Endodermal cell (in vitro differentiated cells): ENCODE data around the gene OR52K2. TPM values are rescaled to one million over a fixed set of nuclear protein-coding genes. Genes with fewer than 3 reads are reported as not detected.

Experiments used
- DNase-seq: peaks from one replicate; pipeline ENCODE4 v3.0.0-alpha.2; 2017
- H3K27ac ChIP-seq: 2 replicates; pipeline ENCODE4 v1.5.1; 2013; ENCODE audit warnings: mild to moderate bottlenecking, low read depth, low read length, moderate library complexity
- H3K27me3 ChIP-seq: 2 replicates; pipeline ENCODE4 v1.6.1; 2013; ENCODE audit warnings: mild to moderate bottlenecking, low read length, moderate library complexity; ENCODE audit not compliant: insufficient read depth, control insufficient read depth, poor library complexity, severe bottlenecking
- H3K36me3 ChIP-seq: 2 replicates; pipeline ENCODE4 v1.7.0; 2013; ENCODE audit warnings: mild to moderate bottlenecking, low read length, moderate library complexity; ENCODE audit not compliant: control insufficient read depth, insufficient read depth
- H3K4me1 ChIP-seq: one replicate; pipeline ENCODE4 v1.7.0; 2013; ENCODE audit warnings: low read length; ENCODE audit not compliant: control insufficient read depth, insufficient read depth
- H3K4me3 ChIP-seq: 2 replicates; pipeline ENCODE4 v1.5.1; 2013; ENCODE audit warnings: mild to moderate bottlenecking, low read length, moderate library complexity
- H3K9ac ChIP-seq: 2 replicates; pipeline ENCODE4 v1.6.1; 2013; ENCODE audit warnings: mild to moderate bottlenecking, low read length, moderate library complexity; ENCODE audit not compliant: poor library complexity, severe bottlenecking; ENCODE audit errors: extremely low read depth
- H3K9me3 ChIP-seq: 2 replicates; pipeline ENCODE4 v1.6.1; 2013; ENCODE audit warnings: mild to moderate bottlenecking, low read length, moderate library complexity; ENCODE audit not compliant: control insufficient read depth
- H3K27ac Mint-ChIP-seq: 2 replicates; pipeline ENCODE4 v1.8.0; 2020; ENCODE audit warnings: mixed read lengths
- H3K27me3 Mint-ChIP-seq: 2 replicates; pipeline ENCODE4 v1.8.0; 2021; ENCODE audit warnings: mild to moderate bottlenecking, mixed read lengths; ENCODE audit not compliant: insufficient read depth
- H3K36me3 Mint-ChIP-seq: 2 replicates; pipeline ENCODE4 v1.8.0; 2020; ENCODE audit warnings: low read depth, mixed read lengths
- H3K4me1 Mint-ChIP-seq: 2 replicates; pipeline ENCODE4 v1.8.0; 2020; ENCODE audit warnings: mixed read lengths
- H3K4me3 Mint-ChIP-seq: 2 replicates; pipeline ENCODE4 v1.8.0; 2020; ENCODE audit warnings: mild to moderate bottlenecking, moderate library complexity, mixed read lengths
- H3K9me3 Mint-ChIP-seq: 2 replicates; pipeline ENCODE4 v1.8.0; 2020; ENCODE audit warnings: mild to moderate bottlenecking, mixed read lengths
- CTCF ChIP-seq: fragments of 200-600 bp; sonication (generic); conservative IDR thresholded peaks from 2 replicates; pipeline ENCODE4 v1.5.0; 2021; ENCODE audit warnings: antibody characterized with exemption, mild to moderate bottlenecking
- WGBS, 2 experiments: methylation state at CpG; one replicate each; pipeline versions ENCODE4 v1.1.5 to v1.1.7; 2013; ENCODE audit warnings: missing lambda C conversion rate in 2 of 2, mixed read lengths in 1 of 2; ENCODE audit not compliant: insufficient coverage in 1 of 2, insufficient read length in 1 of 2; 5-methylcytosine and 5-hydroxymethylcytosine counted together
- total RNA-seq, 2 donors: library from RNA; stranded (reverse); fragmentation: NEBNext Ultra II Directional in 1 of 2; extraction: Animal tissue kit (Norgen Biotek cat#: 25700) in 1 of 2; gene quantifications; 2 replicates in 1 of 2; 3 replicates in 1 of 2; pipeline ENCODE4 v1.2.1, GENCODE V29; 2021

The OR52K2 gene
- total RNA-seq, 2 donors from 2014 or later = not detected

DNA sequence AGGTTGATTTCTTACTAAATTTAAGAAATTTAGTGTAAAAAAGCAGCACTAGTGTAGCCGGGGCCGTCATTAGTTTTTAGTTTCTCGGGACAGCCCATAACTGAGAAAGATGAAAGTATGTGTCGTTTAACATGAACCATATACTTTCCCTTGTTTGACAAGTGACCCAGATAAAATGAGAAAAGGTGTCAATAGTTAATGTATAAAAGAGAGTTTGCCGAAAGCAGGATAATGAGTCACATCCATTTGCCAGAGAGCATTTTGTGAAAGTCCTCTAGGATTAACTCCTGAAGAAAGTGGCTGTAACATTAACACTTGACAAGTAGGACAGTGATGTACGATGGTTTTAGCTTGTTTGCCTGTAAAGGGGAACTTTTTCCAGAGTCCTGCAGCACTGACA lies 46.9 kb downstream of the OR52K2 start:
- 88 to 93% methylated on average over 6 of the region's 6 CpGs for WGBS, 2 experiments
- H3K36me3 Mint-ChIP-seq = no peaks in the 10 kb centered on the region
- Histone ChIP-seq H3K27ac (no peak overlapping the region), H3K4me1 (no peaks in the 10 kb centered on the region), H3K9ac (no peak overlapping the region), H3K27me3 (peaks cover 6% of the 10 kb centered on the region), H3K36me3 (no peaks in the 10 kb centered on the region), H3K9me3 (peaks cover 6% of the 10 kb centered on the region), H3K4me3 (no peak overlapping the region)
- H3K4me3 Mint-ChIP-seq = no peak overlapping the region
- no peaks in the 10 kb centered on the region for H3K4me1 Mint-ChIP-seq
- no peak overlapping the region for H3K27ac Mint-ChIP-seq
- DNase-seq = no peak
- no peak for TF ChIP-seq CTCF
- peaks cover 2% of the 10 kb centered on the region for H3K27me3 Mint-ChIP-seq
- peaks cover 3% of the 10 kb centered on the region for H3K9me3 Mint-ChIP-seq

DNA sequence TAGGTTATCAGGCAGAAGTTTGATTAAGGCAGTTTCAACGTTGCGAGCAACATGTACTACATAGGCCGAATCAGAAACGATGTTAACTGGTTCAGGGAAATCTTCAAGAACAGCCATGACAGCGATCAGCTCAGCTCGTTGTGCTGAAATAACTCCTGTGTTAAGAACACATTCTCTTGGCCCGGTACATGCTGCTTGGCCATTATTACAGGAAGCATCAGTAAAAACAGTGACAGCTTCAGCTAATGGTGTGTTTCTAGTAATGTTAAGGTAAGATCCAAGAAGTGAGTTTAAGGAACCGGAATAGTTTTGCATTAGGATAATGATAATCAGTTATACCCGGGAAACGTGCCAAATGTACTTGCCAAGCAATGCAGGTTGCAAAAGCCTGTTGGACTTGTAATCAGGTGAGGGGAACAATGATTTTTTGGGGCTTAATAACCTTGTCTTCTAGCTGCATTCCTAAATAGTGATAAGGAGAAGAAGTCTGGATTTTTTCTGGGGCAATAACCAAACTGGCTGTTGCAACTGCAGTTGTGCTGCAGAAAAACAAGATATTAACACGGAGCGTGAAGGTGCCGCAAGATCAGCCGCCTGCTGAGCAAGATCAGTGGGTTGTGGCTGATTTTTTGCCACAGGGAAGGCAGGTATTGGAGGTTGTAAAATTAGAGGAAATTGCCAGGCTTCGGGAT lies 47.6 kb downstream of the OR52K2 start:
- no peak for DNase-seq
- Histone ChIP-seq H3K9ac (no peak overlapping the region), H3K27me3 (peaks cover 6% of the 10 kb centered on the region), H3K27ac (no peak overlapping the region), H3K36me3 (no peaks in the 10 kb centered on the region), H3K4me3 (no peak overlapping the region), H3K9me3 (peaks cover 2% of the 10 kb centered on the region), H3K4me1 (no peaks in the 10 kb centered on the region)
- Mint-ChIP-seq H3K27me3 (peaks cover 2% of the 10 kb centered on the region), H3K36me3 (no peaks in the 10 kb centered on the region), H3K4me1 (no peaks in the 10 kb centered on the region), H3K27ac (no peak overlapping the region), H3K9me3 (no peaks in the 10 kb centered on the region), H3K4me3 (no peak overlapping the region)
- 93 to 94% methylated on average over 14 to 15 of the region's 15 CpGs for WGBS, 2 experiments
- no peak for TF ChIP-seq CTCF

Other genes starting within 250 kb of the OR52K2 start
- not detected for gene OR52B4, start 80.9 kb upstream of the OR52K2 start, total RNA-seq
- 1 to 10 TPM; 9.8 to 10.0 TPM for gene TRIM21, start 55.6 kb upstream of the OR52K2 start, total RNA-seq
- not detected for gene OR52K1, start 33.4 kb downstream of the OR52K2 start, total RNA-seq
- not detected for gene OR52M1, start 95.9 kb downstream of the OR52K2 start, total RNA-seq
- not detected for gene OR52I2, start 132.4 kb downstream of the OR52K2 start, total RNA-seq
- gene OR52I1, start 144.7 kb downstream of the OR52K2 start, total RNA-seq = not detected
- gene TRIM68, start 158.9 kb downstream of the OR52K2 start, total RNA-seq = 10 to 100 TPM; 11.3 to 13.8 TPM
- gene OR51D1, start 188.2 kb downstream of the OR52K2 start, total RNA-seq = not detected
- not detected for gene OR51E1, start 194.7 kb downstream of the OR52K2 start, total RNA-seq
- gene OR51E2, start 248.6 kb downstream of the OR52K2 start, total RNA-seq = not detected